GM18505 (cell line): Measurements from ENCODE around the gene SNED1.

Experiments
- ATAC-seq: cut with Tn5 transposase; IDR thresholded peaks from one replicate; pipeline ENCODE4 v1.9.1; 2021; ENCODE audit not compliant: unreplicated experiment
- POLR2A ChIP-seq: IDR thresholded peaks from 4 replicates; pipeline ENCODE4 v1.6.1; 2011; ENCODE audit warnings: borderline replicate concordance; ENCODE audit not compliant: insufficient read depth, insufficient read length; ENCODE audit errors: extremely low read depth

SNED1 gene

DNA sequence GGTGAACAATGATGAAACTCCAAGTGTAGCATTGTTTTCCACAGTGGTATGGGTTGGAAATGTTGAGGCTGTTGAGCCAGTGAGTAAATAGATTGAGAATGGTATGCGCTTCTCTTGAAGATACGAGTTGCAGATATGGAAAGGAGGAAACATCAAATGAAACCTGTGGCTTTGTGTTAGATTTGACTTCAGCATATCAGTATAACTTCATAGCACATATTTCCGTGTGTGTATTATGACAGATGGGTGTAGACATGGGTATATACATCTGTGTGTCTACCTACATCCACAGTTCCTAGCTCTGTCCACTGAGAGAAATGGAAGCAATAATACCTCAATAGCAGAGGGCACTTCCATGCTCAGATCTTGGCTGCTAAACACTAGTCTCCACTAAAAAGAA lies 8.0 kb downstream of the SNED1 start:
- no peak for TF ChIP-seq POLR2A
- no peak for ATAC-seq

- ATAC-seq = no peak
- TF ChIP-seq POLR2A = no peak
Observed at GRCh38 chr2:241007111-241007510, 8.7 kb downstream of the SNED1 start.

DNA sequence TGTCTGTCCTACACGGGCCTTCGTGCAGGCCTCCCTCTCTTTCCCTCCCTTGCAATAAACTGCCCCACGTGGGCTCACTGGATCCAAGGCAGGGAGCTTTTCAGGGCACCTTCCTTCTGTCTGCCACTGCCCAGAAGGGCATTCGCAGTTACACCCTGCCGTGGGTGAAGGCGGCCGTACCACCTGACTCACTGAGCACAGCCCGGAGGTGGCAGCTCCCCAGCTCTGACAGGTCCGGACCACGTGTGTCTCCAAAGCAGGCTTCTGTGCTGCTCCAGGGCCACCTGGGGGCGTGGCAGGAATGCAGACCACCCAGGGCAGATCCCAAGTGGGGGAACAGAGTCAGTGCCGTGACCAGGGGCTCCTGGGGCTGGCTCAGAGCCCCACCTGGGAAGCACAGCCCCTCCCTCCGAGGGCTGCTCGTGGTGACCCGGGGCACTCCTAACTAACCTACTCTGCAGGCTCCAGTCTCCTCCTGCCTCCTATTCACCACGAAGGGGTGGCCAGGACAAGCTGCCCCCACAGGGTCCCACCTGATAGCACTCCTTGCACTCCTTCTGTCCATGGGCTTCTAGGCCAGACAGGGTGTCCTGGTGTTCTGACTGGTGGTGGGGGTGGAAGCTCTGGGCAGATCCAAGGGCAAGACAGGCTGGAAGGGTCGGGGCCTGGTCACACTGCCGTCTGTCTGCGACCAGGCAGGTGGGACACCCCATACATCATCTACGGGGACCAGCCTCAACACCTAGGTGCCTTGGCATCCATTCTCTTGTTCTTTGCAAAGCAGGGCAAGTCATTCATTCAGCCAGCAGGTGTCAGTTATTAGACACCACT lies 9.7 kb downstream of the SNED1 start:
- TF ChIP-seq POLR2A = no peak

DNA sequence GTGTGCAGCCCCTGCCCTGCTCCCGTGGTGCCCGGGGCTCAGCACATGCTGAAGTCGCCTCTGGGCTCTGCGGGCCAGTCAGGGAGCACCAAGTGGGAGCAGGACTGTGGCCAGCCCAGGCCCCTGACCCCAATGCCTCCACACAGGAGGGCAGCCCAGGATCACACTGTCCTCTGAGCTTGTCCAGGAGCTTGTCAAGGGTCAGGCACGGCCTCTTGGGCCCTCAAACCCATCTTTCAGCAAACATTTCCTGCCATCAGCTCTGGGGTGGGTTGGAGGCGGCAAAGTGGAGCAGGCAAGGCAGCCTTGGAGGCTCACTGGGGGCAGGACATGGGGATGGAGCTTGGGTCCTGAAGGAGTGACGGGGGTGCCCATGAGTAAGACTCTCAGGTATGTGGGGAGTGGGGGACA lies 10.3 kb downstream of the SNED1 start:
- TF ChIP-seq POLR2A = no peak

More for the DNA sequence above, 9.7 kb downstream of the SNED1 start:
- no peak for ATAC-seq

GRCh38 chr2:241009191-241009590 lies 10.8 kb downstream of the SNED1 start:
- no peak for ATAC-seq
- TF ChIP-seq POLR2A = no peak

More for the DNA sequence above, 10.3 kb downstream of the SNED1 start:
- no peak for ATAC-seq

- ATAC-seq = no peak
- no peak for TF ChIP-seq POLR2A
Observed at GRCh38 chr2:241009601-241010530, 11.4 kb downstream of the SNED1 start.

- ATAC-seq = no peak
- TF ChIP-seq POLR2A = no peak
Observed at GRCh38 chr2:241010531-241011295, 12.3 kb downstream of the SNED1 start.

DNA sequence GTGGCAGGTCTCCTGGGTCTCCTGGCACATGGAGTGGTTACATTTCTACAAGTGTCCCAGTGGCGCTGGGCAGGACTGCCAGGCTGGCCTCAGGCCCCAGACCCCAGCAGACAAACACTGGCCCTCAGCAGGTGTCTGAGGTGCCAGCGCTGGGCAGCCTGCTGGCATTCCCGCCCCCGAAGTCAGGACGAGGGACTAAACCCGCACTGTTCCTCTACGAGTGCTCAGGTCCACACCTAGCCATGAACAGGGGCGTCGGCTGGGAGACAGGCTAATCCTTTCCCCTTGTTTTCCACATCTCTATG lies 12.8 kb downstream of the SNED1 start:
- no peak for ATAC-seq
- no peak for TF ChIP-seq POLR2A

GRCh38 chr2:241011751-241012510 lies 13.5 kb downstream of the SNED1 start:
- no peak for ATAC-seq

GRCh38 chr2:241014224-241014623 lies 15.8 kb downstream of the SNED1 start:
- no peak for ATAC-seq
- TF ChIP-seq POLR2A = no peak

More at GRCh38 chr2:241011751-241012510, 13.5 kb downstream of the SNED1 start:
- TF ChIP-seq POLR2A = no peak

DNA sequence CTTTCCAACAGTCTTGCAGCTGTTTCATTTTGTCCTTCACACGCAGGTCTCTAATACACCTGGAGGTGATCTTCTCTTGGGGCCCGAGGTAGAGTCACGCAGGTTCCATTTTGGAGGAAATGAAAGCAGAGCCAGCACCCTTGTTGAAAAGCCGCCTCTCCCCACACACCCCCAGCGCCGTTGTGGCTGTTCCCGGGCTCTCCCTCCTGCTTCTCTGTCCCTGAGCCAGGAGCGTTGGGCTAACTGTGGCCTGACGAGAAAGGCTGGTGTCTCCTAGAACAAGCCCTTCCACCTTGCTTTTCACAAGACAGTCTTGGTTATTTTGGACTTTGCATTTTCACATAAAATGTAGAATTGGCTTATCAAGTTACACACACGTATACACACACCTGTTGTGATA lies 16.3 kb downstream of the SNED1 start:
- no peak for TF ChIP-seq POLR2A

DNA sequence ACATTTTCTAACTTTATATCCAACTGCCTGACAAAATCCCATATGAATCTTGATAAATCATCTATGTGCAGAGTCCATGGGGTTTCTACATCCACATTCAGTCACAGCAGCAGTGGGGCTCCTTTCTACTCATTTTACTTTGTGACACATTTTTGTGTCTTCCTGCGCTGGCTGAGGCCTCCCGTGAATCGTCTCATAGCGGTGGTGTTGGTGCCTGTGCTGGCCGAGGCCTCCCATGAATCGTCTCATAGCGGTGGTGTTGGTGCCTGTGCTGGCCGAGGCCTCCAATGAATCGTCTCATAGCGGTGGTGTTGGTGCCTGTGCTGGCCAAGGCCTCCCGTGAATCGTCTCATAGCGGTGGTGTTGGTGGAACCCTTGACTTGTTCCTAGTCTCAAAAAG lies 17.0 kb downstream of the SNED1 start:
- ATAC-seq = no peak
- no peak for TF ChIP-seq POLR2A

More for the DNA sequence above, 16.3 kb downstream of the SNED1 start:
- ATAC-seq = no peak
